Aorta (tissue), 5 donors: ENCODE data around the gene PDLIM4. TPM values are rescaled to one million over a fixed set of nuclear protein-coding genes. Genes with fewer than 3 reads are reported as not detected.

Experiments
- ATAC-seq: fragments of 200-7000 bp; cut with Tn5 transposase; one replicate; pipeline ENCODE4 v1.9.1; 2022; ENCODE audit warnings: moderate library complexity; ENCODE audit not compliant: low FRiP score
- DNase-seq, 2 donors: peaks; one replicate each; pipeline ENCODE4 v3.0.0-alpha.2; 2020
- H3K27ac ChIP-seq, 2 donors: one replicate each; pipeline ENCODE4 v1.5.1; 2013; ENCODE audit warnings: low read length in 2 of 2, mild to moderate bottlenecking in 2 of 2, moderate library complexity in 2 of 2, control low read depth in 1 of 2, inconsistent platforms in 1 of 2, low read depth in 1 of 2
- H3K27me3 ChIP-seq, 2 donors: one replicate each; pipeline ENCODE4 v1.6.1; 2013; ENCODE audit warnings: control low read depth in 1 of 2, low read length in 1 of 2, mild to moderate bottlenecking in 1 of 2, moderate library complexity in 1 of 2; ENCODE audit not compliant: insufficient read depth in 2 of 2, control insufficient read depth in 1 of 2
- H3K36me3 ChIP-seq, 2 donors: one replicate each; pipeline ENCODE4 v1.6.1; 2013; ENCODE audit warnings: control low read depth in 1 of 2, low read length in 1 of 2, mild to moderate bottlenecking in 1 of 2; ENCODE audit not compliant: insufficient read depth in 2 of 2, control insufficient read depth in 1 of 2
- H3K4me1 ChIP-seq, 2 donors: one replicate each; pipeline ENCODE4 v1.6.1; 2013; ENCODE audit warnings: low read length in 2 of 2, control low read depth in 1 of 2, mild to moderate bottlenecking in 1 of 2, moderate library complexity in 1 of 2; ENCODE audit not compliant: insufficient read depth in 2 of 2, control insufficient read depth in 1 of 2
- H3K4me3 ChIP-seq, 2 donors: one replicate each; pipeline ENCODE4 v1.5.1; 2013; ENCODE audit warnings: low read length in 2 of 2, control low read depth in 1 of 2, mild to moderate bottlenecking in 1 of 2
- H3K9me3 ChIP-seq: one replicate; pipeline ENCODE4 v1.6.1; 2013; ENCODE audit warnings: mild to moderate bottlenecking, low read length; ENCODE audit not compliant: control insufficient read depth
- WGBS, 2 donors: extraction: QIAGEN DNeasy Blood & Tissue Kit; methylation state at CpG; one replicate each; pipeline ENCODE4 v1.1.7; 2013; 5-methylcytosine and 5-hydroxymethylcytosine counted together
- intact Hi-C, 2 donors: fragments of 100-400 bp; cut with DNase I; formaldehyde crosslinking; loops; one replicate each; pipeline versions ENCODE4 v1.14.2 to v1.15.0; 2022
- polyA plus RNA-seq, 2 donors: library from polyadenylated mRNA; stranded (reverse); fragments of 200-250 nt; gene quantifications; one replicate each; pipeline ENCODE4 v1.2.3, GENCODE V29; 2013
- total RNA-seq, 2 donors: library from RNA; stranded (reverse); fragmentation: NEBNext Ultra II Directional; extraction: Animal tissue kit (Norgen Biotek cat#: 25700); gene quantifications; one replicate each; pipeline ENCODE4 v1.2.1, GENCODE V29; 2021
- donor health status: healthy with polysubstance abuse.
- donor health status: Bipolar disorder and iron deficiency.
- donor health status: DM: no; HTN: no; CAD: no.
- donor health status: DM: no; HTN: no; CAD: no.
- donor health status: DM: yes; HTN: yes; CAD: no.

PDLIM4 gene
- total and polyA plus RNA-seq, 4 donors = 12.8 to 70.9 (median 37.4) TPM

DNA sequence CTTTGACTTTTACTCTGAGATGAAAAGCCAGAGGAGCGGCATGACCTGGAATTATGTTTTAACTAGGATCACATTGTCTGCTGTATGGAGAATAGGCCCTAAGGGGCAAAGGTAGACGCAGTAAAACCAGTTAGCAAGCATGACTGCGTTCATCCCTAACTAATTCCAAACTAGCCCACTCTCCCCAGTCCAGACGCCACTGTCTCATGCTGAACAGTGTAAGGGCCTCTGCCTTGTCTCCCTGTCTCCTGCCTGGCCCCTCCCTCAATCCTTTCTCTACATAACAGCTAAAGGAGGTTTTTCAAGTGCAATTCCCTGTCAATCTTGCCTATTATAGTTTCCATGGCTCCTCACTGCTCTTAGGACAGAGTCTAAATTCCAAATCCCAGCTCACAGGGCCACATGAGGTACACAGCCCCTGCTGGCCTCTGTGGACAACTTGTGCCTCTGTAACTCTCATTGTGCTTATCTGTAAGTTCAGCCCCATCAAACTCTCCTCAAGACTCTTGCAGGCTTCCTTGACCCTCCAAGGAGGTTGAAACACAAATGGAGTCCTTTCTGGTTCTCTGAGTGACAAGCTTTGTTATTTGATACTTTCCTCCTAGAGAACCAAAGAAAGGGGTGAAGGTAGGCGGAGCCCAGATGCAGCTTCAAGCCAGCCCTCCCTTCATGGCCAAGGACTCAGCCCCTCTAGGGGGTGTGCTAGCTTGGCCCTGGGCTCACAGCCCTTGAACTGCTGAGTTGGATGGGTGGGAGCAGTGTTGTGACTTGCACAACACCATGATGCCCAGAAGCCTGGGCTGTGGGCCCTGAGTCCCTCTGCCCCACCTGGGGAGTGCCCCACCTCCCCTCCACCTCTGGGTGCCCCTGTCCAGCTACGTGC, 20.7 kb downstream of the PDLIM4 start:
- intact Hi-C loops = no loop called here
- Histone ChIP-seq H3K27ac (no peak overlapping the region), H3K4me3 (no peak overlapping the region), H3K9me3 (no peaks in the 10 kb centered on the region), H3K27me3 (no peaks in the 10 kb centered on the region), H3K36me3 (no peaks in the 10 kb centered on the region), H3K4me1 (no peaks in the 10 kb centered on the region)
- ATAC-seq (no peak), DNase-seq (peak in 1 of 2 donors; percentile 49)
- WGBS, 2 donors = 93 to 95% methylated on average over 6 of the region's 6 CpGs

DNA sequence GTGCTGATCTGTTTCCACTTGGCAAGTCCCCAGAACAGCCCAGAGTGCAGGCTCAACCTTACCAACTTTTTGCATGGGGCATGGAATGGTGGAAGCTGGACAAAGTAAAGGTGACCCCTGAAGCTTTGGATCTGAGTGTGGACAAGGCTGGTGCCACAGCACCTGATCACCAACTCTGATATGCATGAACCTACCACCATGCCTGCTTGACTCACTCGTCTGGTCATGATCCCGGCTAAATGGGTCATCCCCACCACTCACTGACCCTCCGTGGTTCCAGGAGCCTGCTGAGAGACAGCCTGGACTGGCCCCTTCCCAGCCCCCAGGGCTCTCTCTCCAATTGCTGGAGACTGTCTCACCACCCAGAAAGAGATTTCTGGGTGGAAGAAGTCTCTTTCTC, 22.3 kb downstream of the PDLIM4 start:
- DNase-seq = peak in 1 of 2 donors; percentile 45
- H3K27ac ChIP-seq = no peak overlapping the region
- no peak for ATAC-seq
- no peaks in the 10 kb centered on the region for H3K4me1 ChIP-seq
- H3K36me3 ChIP-seq = no peaks in the 10 kb centered on the region
- H3K27me3 ChIP-seq = no peaks in the 10 kb centered on the region
- H3K4me3 ChIP-seq = no peak overlapping the region
- H3K9me3 ChIP-seq = no peaks in the 10 kb centered on the region
- intact Hi-C loops = no loop called here
- WGBS, 2 donors = 92 to 94% methylated on average over 3 of the region's 3 CpGs

DNA sequence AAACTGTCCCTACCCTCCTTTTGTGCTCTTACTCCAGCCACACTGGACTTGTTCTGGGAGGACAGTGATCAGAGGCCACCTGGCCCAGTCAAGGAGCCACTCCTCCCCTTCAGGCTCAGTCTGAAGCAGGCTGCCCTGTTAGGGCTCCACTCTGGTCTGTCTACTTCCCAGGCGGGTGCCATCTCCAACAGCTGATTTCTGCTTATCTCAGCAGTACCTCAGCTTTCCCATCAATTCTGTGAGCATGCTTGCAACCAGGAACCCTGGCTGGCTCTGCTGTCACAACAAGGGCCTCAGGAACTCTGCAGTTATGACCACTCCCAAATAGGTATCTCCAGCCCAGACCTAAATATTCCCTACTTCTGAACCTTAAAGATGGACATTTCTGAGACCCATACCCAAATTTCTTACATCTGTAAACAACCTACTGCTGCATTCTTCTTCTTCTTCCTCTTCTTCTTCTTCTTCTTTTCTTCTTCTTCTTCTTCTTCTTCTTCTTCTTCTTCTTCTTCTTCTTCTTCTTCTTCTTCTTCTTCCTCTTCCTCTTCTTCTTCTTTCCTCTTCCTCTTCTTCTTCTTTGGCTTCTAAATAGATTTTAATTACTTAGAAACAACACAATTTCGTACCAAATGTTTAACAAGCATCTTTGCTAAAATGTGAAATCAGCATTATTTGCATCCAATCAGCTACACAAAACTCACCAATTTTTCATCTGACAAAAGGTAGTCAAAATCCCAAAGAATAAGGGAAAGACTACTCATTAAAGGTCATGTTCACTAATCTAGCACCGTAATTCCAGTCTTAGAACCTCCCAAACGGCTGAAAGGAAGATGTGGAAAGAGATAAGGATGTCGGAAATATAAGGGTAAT, 23.1 kb downstream of the PDLIM4 start:
- ATAC-seq = no peak
- 90 to 91% methylated on average over 5 of the region's 5 CpGs for WGBS, 2 donors
- Histone ChIP-seq H3K27me3 (no peaks in the 10 kb centered on the region), H3K4me1 (no peaks in the 10 kb centered on the region), H3K9me3 (no peaks in the 10 kb centered on the region), H3K36me3 (no peaks in the 10 kb centered on the region), H3K4me3 (no peak overlapping the region), H3K27ac (no peak overlapping the region)
- intact Hi-C loops = no loop called here
- DNase-seq = peak in 1 of 2 donors; percentile 31

DNA sequence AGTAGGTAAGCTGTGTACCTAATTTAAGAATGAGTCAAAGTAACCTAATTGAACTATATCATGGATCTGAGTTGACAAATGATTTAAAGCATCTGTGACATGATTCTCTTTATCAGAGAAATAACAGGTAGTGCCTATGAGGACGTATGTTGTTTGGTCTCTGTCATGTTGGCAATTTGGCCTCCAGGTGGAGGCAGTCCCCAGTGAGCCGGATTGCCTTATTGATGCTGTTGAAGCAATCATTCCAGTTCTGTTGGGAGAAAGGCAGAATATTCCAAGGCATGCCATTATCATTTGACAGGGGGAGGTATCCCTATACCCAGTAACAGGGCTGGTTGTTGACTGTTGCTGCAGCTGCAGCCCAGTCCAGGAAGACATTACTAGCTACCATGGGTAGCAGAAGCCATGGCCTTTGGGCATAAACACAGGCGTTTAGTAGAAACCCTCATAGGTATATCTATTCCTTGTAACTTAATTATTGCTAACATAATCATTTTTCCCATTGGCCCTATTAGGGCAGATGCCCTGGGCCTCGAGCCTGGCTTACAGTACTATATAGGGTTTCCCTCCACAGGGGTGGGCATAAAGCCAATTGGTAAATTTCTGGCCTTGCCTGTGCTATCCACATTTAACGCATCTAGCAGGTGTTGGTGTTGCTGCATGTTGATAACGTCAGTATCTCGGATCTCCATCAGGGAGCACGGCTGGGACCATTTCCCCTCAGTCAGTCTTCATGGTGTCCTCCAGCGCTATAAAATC, 24.5 kb downstream of the PDLIM4 start:
- intact Hi-C loops = no loop called here
- 90 to 91% methylated on average over 9 of the region's 9 CpGs for WGBS, 2 donors
- ATAC-seq = no peak
- H3K4me1 ChIP-seq = no peaks in the 10 kb centered on the region
- no peak overlapping the region for H3K27ac ChIP-seq
- H3K27me3 ChIP-seq = no peaks in the 10 kb centered on the region
- DNase-seq = no peak
- no peaks in the 10 kb centered on the region for H3K36me3 ChIP-seq
- no peak overlapping the region for H3K4me3 ChIP-seq
- no peaks in the 10 kb centered on the region for H3K9me3 ChIP-seq

DNA sequence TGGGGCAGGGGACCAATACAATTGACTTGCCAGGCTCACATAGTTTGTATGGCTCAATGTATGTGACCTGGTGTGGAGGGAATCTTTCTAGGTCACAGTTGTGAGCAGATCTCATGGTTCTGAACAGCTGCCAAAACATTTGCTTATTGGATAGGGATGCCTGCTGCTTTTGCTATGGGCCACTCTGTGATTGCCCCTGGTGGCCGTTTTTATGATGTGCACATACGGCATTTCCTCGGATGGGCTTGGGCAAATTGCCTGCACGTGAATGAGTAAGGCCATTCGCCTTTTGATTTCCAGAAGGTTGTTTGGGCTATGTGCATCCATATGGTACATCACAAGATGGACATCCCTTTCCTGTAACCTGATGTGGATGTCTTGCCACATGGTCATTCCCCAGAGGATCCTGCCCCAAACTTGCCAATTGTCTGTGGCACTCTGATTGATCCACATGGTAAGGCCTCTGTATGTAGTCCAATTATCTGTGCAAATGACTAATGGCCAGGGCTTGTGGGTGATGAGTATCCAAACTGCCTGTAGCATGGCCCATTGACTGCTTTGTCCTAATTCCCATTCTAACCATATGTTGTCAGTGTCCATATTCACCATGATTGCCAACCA, 26.0 kb downstream of the PDLIM4 start:
- WGBS, 2 donors = 40 to 47% methylated on average over 5 of the region's 5 CpGs
- H3K4me3 ChIP-seq = no peak overlapping the region
- H3K27me3 ChIP-seq = no peaks in the 10 kb centered on the region
- peak in 1 of 2 donors; percentile 73 for DNase-seq
- no peaks in the 10 kb centered on the region for H3K9me3 ChIP-seq
- no peaks in the 10 kb centered on the region for H3K36me3 ChIP-seq
- ATAC-seq = no peak
- peaks cover 0 to 2% of the 10 kb centered on the region in 2 donors for H3K4me1 ChIP-seq
- intact Hi-C loops = no loop called here
- H3K27ac ChIP-seq = no peak overlapping the region

DNA sequence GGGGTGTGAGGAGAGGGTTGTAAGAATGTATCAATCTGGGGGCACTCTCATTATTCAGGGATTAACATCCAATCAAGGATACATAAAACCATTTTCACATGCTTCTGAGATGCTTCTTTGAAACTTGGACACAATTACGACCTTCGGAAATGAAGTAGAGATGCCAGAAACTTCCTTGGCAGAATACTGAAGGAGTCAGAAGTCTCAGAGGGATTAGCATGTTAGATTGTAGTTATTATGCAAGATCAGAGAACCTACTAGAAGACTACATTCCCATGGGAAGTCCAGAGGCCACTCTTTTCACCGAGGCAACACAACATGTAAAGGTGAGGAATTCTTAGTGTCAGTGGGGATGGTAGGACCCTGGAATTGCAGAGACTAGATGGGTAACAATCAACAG, 31.6 kb downstream of the PDLIM4 start:
- DNase-seq (no peak), ATAC-seq (no peak)
- no peak overlapping the region for H3K4me3 ChIP-seq
- no peaks in the 10 kb centered on the region for H3K36me3 ChIP-seq
- intact Hi-C loops = no loop called here
- no peaks in the 10 kb centered on the region for H3K9me3 ChIP-seq
- no peaks in the 10 kb centered on the region for H3K27me3 ChIP-seq
- H3K27ac ChIP-seq = no peak overlapping the region
- WGBS, 2 donors = 5 to 12% methylated on average over 3 of the region's 3 CpGs
- H3K4me1 ChIP-seq = peaks cover 0 to 2% of the 10 kb centered on the region in 2 donors

DNA sequence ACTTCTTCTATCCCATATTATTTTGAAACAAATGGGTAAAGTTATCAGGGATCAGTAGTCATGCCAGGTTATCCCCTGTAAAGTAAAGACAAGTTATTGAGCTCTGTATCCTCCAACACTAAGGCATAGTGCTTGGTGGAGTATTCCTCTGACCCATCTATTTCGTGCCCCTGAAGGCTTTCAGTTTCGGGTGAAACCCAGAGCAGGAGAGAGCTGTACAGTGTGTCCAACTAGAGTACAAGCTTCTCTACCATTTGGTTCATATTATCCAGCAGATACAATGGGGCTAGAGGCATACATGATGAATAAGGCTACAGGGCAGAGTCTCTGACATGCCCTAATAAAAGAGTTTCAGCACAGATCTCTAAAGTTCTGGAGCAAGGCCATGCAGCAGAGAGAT, 33.5 kb downstream of the PDLIM4 start:
- WGBS, 2 donors = 91 to 100% methylated on average over 2 of the region's 2 CpGs
- no peak overlapping the region for H3K4me3 ChIP-seq
- no peaks in the 10 kb centered on the region for H3K9me3 ChIP-seq
- intact Hi-C loops = loop anchor here in 1 of 2 donors (5.0 kb wide), 2 partner anchors 54 to 71 kb away; no protein-coding TSS in a partner anchor
- peaks cover 0 to 2% of the 10 kb centered on the region in 2 donors for H3K4me1 ChIP-seq
- H3K36me3 ChIP-seq = no peaks in the 10 kb centered on the region
- ATAC-seq (no peak), DNase-seq (no peak)
- H3K27ac ChIP-seq = no peak overlapping the region
- no peaks in the 10 kb centered on the region for H3K27me3 ChIP-seq
